Measurements from ENCODE around the gene SLC39A11.

DNA sequence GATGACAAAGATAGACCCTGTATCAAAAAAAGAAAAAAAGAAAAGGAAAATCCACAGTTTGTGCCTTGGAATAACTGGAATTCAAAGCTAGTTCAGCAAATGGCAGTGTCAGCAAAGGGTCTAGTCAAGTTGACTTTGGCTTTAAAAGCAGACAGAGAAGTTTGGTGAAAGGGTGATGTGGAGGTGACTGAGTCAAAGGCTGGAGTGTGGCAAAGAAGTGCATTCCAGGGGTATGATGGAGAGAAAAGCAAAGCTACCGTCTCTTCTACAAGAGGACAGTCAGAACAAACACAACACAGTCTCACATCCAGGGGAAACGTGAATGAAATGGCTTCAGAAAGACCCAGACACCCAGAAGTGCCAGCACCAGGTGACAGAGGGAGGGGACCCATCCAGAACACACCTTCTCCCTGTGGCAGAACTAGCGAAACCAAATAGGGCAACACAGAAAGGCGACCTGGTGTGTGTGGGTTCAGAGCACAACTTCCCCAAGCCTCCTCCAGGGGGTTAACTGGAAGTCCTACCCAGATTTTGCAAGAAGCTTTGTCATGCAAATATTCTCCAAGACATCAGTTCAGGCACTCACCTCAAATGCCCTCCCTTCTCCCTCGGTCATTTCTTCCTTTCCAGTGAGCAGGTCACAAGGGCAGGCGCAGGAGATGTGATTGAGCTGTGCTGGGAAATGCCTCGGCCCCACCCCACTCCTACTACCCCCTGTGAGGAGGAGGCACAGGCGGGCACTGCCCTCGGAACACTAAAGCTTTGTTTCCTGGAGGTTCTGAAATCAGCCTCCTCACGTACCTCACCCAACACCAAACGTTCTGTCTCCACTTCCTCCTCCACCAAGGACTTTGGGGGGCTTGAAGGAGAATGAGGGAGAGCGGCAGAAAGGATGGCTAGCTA is 489.7 kb downstream of the SLC39A11 start:
- TF ChIP-seq, protein P1, sequence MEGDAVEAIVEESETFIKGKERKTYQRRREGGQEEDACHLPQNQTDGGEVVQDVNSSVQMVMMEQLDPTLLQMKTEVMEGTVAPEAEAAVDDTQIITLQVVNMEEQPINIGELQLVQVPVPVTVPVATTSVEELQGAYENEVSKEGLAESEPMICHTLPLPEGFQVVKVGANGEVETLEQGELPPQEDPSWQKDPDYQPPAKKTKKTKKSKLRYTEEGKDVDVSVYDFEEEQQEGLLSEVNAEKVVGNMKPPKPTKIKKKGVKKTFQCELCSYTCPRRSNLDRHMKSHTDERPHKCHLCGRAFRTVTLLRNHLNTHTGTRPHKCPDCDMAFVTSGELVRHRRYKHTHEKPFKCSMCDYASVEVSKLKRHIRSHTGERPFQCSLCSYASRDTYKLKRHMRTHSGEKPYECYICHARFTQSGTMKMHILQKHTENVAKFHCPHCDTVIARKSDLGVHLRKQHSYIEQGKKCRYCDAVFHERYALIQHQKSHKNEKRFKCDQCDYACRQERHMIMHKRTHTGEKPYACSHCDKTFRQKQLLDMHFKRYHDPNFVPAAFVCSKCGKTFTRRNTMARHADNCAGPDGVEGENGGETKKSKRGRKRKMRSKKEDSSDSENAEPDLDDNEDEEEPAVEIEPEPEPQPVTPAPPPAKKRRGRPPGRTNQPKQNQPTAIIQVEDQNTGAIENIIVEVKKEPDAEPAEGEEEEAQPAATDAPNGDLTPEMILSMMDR (conservative IDR thresholded peaks at IDR 0.05 in 1 of 2, IDR thresholded peaks at IDR 0.05 in 1 of 2; ENCODE audit: low read depth in 1 of 2, low read length in 2 of 2): peak in 1 of 2 donors; percentile 39
- no peak for TF ChIP-seq EZH2 (IDR thresholded peaks at IDR 0.05; ENCODE audit: low read length, missing control alignments)

Data from fibroblast of lung (primary cell).